ENCODE measurements around the gene SCAF11.

SCAF11 gene

GRCh38 chr12:45883187-45883586, 107.2 kb downstream of the SCAF11 start:
- no peak for TF ChIP-seq ZNF274 (IDR thresholded peaks at IDR 0.05; ENCODE audit: low read depth, low read length)
- TF ChIP-seq YY1 (IDR thresholded peaks at IDR 0.05; ENCODE audit: insufficient read depth, insufficient read length), result no peak
- TF ChIP-seq SUZ12 (IDR thresholded peaks at IDR 0.05; ENCODE audit: extremely low read depth, insufficient read depth, insufficient read length), result no peak

GRCh38 chr12:45880533-45880932, 109.8 kb downstream of the SCAF11 start:
- TF ChIP-seq ZNF274 (IDR thresholded peaks at IDR 0.05; ENCODE audit: low read depth, low read length) (no peak), SUZ12 (IDR thresholded peaks at IDR 0.05; ENCODE audit: extremely low read depth, insufficient read depth, insufficient read length) (no peak), YY1 (IDR thresholded peaks at IDR 0.05; ENCODE audit: insufficient read depth, insufficient read length) (no peak)
- Histone ChIP-seq H3K9ac (ENCODE audit: insufficient read length, low read depth) (no peak overlapping the region), H3K9me3 (ENCODE audit: insufficient read depth, low read length) (peaks cover 12% of the 10 kb centered on the region), H3K4me1 (ENCODE audit: insufficient read depth, insufficient read length) (no peaks in the 10 kb centered on the region), H3K36me3 (ENCODE audit: insufficient read depth, insufficient read length, low read length) (peaks cover 18% of the 10 kb centered on the region), H3K27me3 (ENCODE audit: insufficient read depth, insufficient read length) (no peaks in the 10 kb centered on the region), H3K4me3 (ENCODE audit: insufficient read length, low read depth) (no peak overlapping the region)
- DNase-seq (ENCODE audit: low read depth, low spot score), result no peak

More at GRCh38 chr12:45883187-45883586, 107.2 kb downstream of the SCAF11 start:
- H3K4me1 ChIP-seq (ENCODE audit: insufficient read depth, insufficient read length), result no peaks in the 10 kb centered on the region
- no peak for DNase-seq (ENCODE audit: low read depth, low spot score)
- H3K36me3 ChIP-seq (ENCODE audit: insufficient read depth, insufficient read length, low read length), result peaks cover 21% of the 10 kb centered on the region
- H3K9me3 ChIP-seq (ENCODE audit: insufficient read depth, low read length), result peaks cover 24% of the 10 kb centered on the region
- H3K4me3 ChIP-seq (ENCODE audit: insufficient read length, low read depth), result no peak overlapping the region
- H3K27me3 ChIP-seq (ENCODE audit: insufficient read depth, insufficient read length), result no peaks in the 10 kb centered on the region
- no peak overlapping the region for H3K9ac ChIP-seq (ENCODE audit: insufficient read length, low read depth)

- H3K4me3 ChIP-seq (ENCODE audit: insufficient read length, low read depth), result no peak overlapping the region
- H3K27me3 ChIP-seq (ENCODE audit: insufficient read depth, insufficient read length), result no peaks in the 10 kb centered on the region
- TF ChIP-seq SUZ12 (IDR thresholded peaks at IDR 0.05; ENCODE audit: extremely low read depth, insufficient read depth, insufficient read length), result no peak
- TF ChIP-seq YY1 (IDR thresholded peaks at IDR 0.05; ENCODE audit: insufficient read depth, insufficient read length), result no peak
- no peak for TF ChIP-seq ZNF274 (IDR thresholded peaks at IDR 0.05; ENCODE audit: low read depth, low read length)
- no peak for DNase-seq (ENCODE audit: low read depth, low spot score)
- H3K9ac ChIP-seq (ENCODE audit: insufficient read length, low read depth), result no peak overlapping the region
- peaks cover under 1% of the 10 kb centered on the region; the same call in 1 of the 2 replicates for H3K9me3 ChIP-seq (ENCODE audit: insufficient read depth, low read length)
- H3K36me3 ChIP-seq (ENCODE audit: insufficient read depth, insufficient read length, low read length), result peaks cover 23% of the 10 kb centered on the region
- no peaks in the 10 kb centered on the region for H3K4me1 ChIP-seq (ENCODE audit: insufficient read depth, insufficient read length)
Measured at GRCh38 chr12:45879363-45879895, 110.9 kb downstream of the SCAF11 start.

- TF ChIP-seq SUZ12 (IDR thresholded peaks at IDR 0.05; ENCODE audit: extremely low read depth, insufficient read depth, insufficient read length) (no peak), YY1 (IDR thresholded peaks at IDR 0.05; ENCODE audit: insufficient read depth, insufficient read length) (no peak), ZNF274 (IDR thresholded peaks at IDR 0.05; ENCODE audit: low read depth, low read length) (no peak)
- no peak for DNase-seq (ENCODE audit: low read depth, low spot score)
- Histone ChIP-seq H3K36me3 (ENCODE audit: insufficient read depth, insufficient read length, low read length) (peaks cover 29% of the 10 kb centered on the region), H3K9me3 (ENCODE audit: insufficient read depth, low read length) (no peaks in the 10 kb centered on the region), H3K4me1 (ENCODE audit: insufficient read depth, insufficient read length) (no peaks in the 10 kb centered on the region), H3K27me3 (ENCODE audit: insufficient read depth, insufficient read length) (no peaks in the 10 kb centered on the region), H3K9ac (ENCODE audit: insufficient read length, low read depth) (no peak overlapping the region), H3K4me3 (ENCODE audit: insufficient read length, low read depth) (no peak overlapping the region)
Measured at GRCh38 chr12:45878630-45879255, 111.6 kb downstream of the SCAF11 start.

- TF ChIP-seq SUZ12 (IDR thresholded peaks at IDR 0.05; ENCODE audit: extremely low read depth, insufficient read depth, insufficient read length) (no peak), YY1 (IDR thresholded peaks at IDR 0.05; ENCODE audit: insufficient read depth, insufficient read length) (no peak), ZNF274 (IDR thresholded peaks at IDR 0.05; ENCODE audit: low read depth, low read length) (no peak)
- H3K4me1 ChIP-seq (ENCODE audit: insufficient read depth, insufficient read length), result no peaks in the 10 kb centered on the region
- H3K27me3 ChIP-seq (ENCODE audit: insufficient read depth, insufficient read length), result no peaks in the 10 kb centered on the region
- no peak for DNase-seq (ENCODE audit: low read depth, low spot score)
- H3K4me3 ChIP-seq (ENCODE audit: insufficient read length, low read depth), result no peak overlapping the region
- no peak overlapping the region for H3K9ac ChIP-seq (ENCODE audit: insufficient read length, low read depth)
- peaks cover 40% of the 10 kb centered on the region for H3K36me3 ChIP-seq (ENCODE audit: insufficient read depth, insufficient read length, low read length)
- H3K9me3 ChIP-seq (ENCODE audit: insufficient read depth, low read length), result no peaks in the 10 kb centered on the region
Measured at GRCh38 chr12:45877069-45877468, 113.3 kb downstream of the SCAF11 start.

- H3K4me1 ChIP-seq (ENCODE audit: insufficient read depth, insufficient read length), result no peaks in the 10 kb centered on the region
- DNase-seq (ENCODE audit: low read depth, low spot score), result no peak
- H3K27me3 ChIP-seq (ENCODE audit: insufficient read depth, insufficient read length), result no peaks in the 10 kb centered on the region
- no peaks in the 10 kb centered on the region for H3K9me3 ChIP-seq (ENCODE audit: insufficient read depth, low read length)
- H3K4me3 ChIP-seq (ENCODE audit: insufficient read length, low read depth), result no peak overlapping the region
- TF ChIP-seq SUZ12 (IDR thresholded peaks at IDR 0.05; ENCODE audit: extremely low read depth, insufficient read depth, insufficient read length), result no peak
- TF ChIP-seq ZNF274 (IDR thresholded peaks at IDR 0.05; ENCODE audit: low read depth, low read length), result no peak
- TF ChIP-seq YY1 (IDR thresholded peaks at IDR 0.05; ENCODE audit: insufficient read depth, insufficient read length), result no peak
- H3K36me3 ChIP-seq (ENCODE audit: insufficient read depth, insufficient read length, low read length), result peaks cover 33% of the 10 kb centered on the region
- H3K9ac ChIP-seq (ENCODE audit: insufficient read length, low read depth), result no peak overlapping the region
Measured at GRCh38 chr12:45872446-45872845, 117.9 kb downstream of the SCAF11 start.
